ENCODE measurements around the gene WNK2.

Gene WNK2

DNA sequence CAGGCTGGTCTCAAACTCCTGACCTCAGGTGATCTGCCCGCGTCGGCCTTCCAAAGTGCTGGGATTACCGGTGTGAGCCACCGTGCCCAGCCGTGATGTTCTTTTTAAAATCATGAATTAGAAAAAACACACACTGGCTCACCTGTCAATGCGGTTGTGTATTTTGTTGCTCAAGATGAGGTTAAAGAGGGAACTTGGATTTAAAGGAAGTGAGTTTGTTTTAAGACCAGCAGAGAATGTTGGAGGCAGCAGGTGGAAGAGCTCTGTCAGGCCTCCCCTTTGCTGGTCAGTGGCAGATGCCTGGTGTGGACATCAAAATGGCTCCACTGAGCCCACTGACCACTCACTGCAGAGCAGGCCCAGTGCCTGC lies 38.9 kb downstream of the WNK2 start:
- Histone ChIP-seq H3K9ac (ENCODE audit: low read length) (no peak overlapping the region), H3K4me3 (ENCODE audit: low read length) (no peak overlapping the region), H3K27me3 (ENCODE audit: control insufficient read depth, insufficient read depth, low read length) (no peaks in the 10 kb centered on the region), H3K9me3 (ENCODE audit: control insufficient read depth, low read length) (no peaks in the 10 kb centered on the region), H3K4me1 (ENCODE audit: control insufficient read depth, insufficient read depth, low read length) (peaks cover 19% of the 10 kb centered on the region), H3K36me3 (ENCODE audit: control insufficient read depth, insufficient read depth, low read length) (no peaks in the 10 kb centered on the region)

DNA sequence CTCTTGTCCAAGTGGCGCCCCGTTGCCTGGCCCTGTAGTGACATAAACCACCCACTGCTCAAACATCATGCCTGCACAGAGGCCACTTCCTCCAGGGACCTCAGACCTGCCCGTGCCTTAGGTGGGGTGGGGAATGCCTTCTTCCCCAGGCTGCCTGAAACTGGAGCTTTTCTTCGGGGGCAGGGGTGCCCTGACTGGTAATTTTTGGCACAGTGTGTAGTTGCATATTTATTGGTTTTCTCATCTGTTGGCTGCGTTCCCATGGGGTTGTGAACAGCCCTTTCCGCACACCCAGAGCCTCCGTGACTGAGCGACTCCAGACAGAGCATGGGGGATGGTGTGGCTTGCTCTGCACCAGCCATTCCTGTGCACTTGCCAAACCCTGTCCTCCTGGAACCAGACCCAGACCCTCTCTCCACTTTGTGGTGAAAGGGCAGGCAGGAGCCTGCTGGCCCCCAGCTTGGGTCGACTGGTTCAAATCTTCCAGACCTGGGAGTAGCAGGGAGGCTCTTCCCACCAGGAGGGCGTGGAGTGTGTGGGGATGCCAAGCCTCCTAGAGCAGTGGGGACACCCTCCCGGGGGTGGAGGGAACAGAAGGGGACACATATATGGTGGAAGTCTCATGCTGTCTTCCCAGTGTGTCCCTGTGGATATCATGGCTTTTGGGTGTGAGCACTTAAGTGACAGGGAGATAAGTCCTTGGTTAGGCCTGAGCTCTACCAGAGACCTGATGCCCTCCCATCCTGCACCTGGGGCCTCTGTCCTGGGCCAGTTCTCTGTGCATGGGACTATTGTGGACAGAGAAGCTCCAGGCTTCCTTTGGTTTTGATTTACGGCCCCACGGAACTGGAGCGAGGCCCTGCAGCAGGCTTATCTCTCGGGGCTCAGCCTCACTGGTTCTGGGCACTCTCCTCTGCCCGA lies 39.6 kb downstream of the WNK2 start:
- Histone ChIP-seq H3K4me1 (ENCODE audit: control insufficient read depth, insufficient read depth, low read length) (peaks cover 25% of the 10 kb centered on the region), H3K4me3 (ENCODE audit: low read length) (no peak overlapping the region)

DNA sequence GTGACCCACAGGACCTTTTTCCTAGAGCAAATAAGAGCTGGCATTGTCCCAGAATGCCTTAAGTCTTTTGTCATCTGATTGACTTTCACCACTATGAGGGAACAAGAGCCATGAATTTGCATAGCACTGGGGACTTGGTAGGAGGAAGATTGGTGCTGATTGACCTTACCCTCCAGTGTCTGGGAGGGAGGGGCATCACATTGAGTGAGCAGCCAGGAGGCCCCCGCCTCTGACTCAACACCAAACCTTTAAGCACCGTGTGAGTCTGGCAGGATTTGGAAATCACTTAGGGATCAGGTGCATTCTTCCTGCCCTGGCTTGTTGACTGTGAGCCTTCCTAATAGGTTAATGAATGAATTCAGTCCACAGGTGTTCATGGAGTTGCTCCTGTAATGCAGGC lies 40.7 kb downstream of the WNK2 start:
- Histone ChIP-seq H3K27me3 (ENCODE audit: control insufficient read depth, insufficient read depth, low read length) (no peaks in the 10 kb centered on the region), H3K36me3 (ENCODE audit: control insufficient read depth, insufficient read depth, low read length) (no peaks in the 10 kb centered on the region), H3K4me3 (ENCODE audit: low read length) (no peak overlapping the region), H3K9me3 (ENCODE audit: control insufficient read depth, low read length) (no peaks in the 10 kb centered on the region), H3K4me1 (ENCODE audit: control insufficient read depth, insufficient read depth, low read length) (peaks cover 31% of the 10 kb centered on the region), H3K9ac (ENCODE audit: low read length) (no peak overlapping the region)

More for the DNA sequence above, 39.6 kb downstream of the WNK2 start:
- no peaks in the 10 kb centered on the region for H3K27me3 ChIP-seq (ENCODE audit: control insufficient read depth, insufficient read depth, low read length)
- no peak overlapping the region for H3K9ac ChIP-seq (ENCODE audit: low read length)
- H3K9me3 ChIP-seq (ENCODE audit: control insufficient read depth, low read length), result no peaks in the 10 kb centered on the region
- no peaks in the 10 kb centered on the region for H3K36me3 ChIP-seq (ENCODE audit: control insufficient read depth, insufficient read depth, low read length)

GRCh38 chr9:93225417-93225816 lies 41.5 kb downstream of the WNK2 start:
- Histone ChIP-seq H3K9me3 (ENCODE audit: control insufficient read depth, low read length) (no peaks in the 10 kb centered on the region), H3K9ac (ENCODE audit: low read length) (no peak overlapping the region), H3K4me1 (ENCODE audit: control insufficient read depth, insufficient read depth, low read length) (peaks cover 36% of the 10 kb centered on the region)

DNA sequence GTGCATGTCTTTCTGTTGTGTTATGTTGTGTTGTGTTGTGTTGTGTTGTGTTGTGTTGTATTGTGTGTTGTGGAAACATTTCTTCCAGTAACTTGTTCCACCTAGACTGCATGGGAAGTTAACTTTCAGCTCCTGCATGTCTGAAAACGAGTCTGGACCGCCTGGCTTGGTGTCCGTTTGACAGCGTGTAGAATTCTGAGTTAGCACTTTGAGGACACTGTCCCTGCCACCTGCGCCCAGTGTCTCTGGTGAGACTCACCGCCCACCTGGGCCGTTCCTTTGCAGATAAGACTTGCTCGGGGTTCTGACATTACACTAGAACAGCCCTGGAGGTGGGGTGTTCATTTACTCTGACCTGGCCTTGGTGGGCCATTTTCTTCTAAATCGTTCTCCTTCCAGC lies 42.0 kb downstream of the WNK2 start:
- Histone ChIP-seq H3K9me3 (ENCODE audit: control insufficient read depth, low read length) (no peaks in the 10 kb centered on the region), H3K9ac (ENCODE audit: low read length) (no peak overlapping the region), H3K36me3 (ENCODE audit: control insufficient read depth, insufficient read depth, low read length) (no peaks in the 10 kb centered on the region), H3K4me1 (ENCODE audit: control insufficient read depth, insufficient read depth, low read length) (peaks cover 41% of the 10 kb centered on the region), H3K4me3 (ENCODE audit: low read length) (no peak overlapping the region), H3K27me3 (ENCODE audit: control insufficient read depth, insufficient read depth, low read length) (no peaks in the 10 kb centered on the region)

More at GRCh38 chr9:93225417-93225816, 41.5 kb downstream of the WNK2 start:
- no peak overlapping the region for H3K4me3 ChIP-seq (ENCODE audit: low read length)
- H3K27me3 ChIP-seq (ENCODE audit: control insufficient read depth, insufficient read depth, low read length), result no peaks in the 10 kb centered on the region
- H3K36me3 ChIP-seq (ENCODE audit: control insufficient read depth, insufficient read depth, low read length), result no peaks in the 10 kb centered on the region

GRCh38 chr9:93226819-93227218 lies 42.9 kb downstream of the WNK2 start:
- Histone ChIP-seq H3K36me3 (ENCODE audit: control insufficient read depth, insufficient read depth, low read length) (no peaks in the 10 kb centered on the region), H3K4me1 (ENCODE audit: control insufficient read depth, insufficient read depth, low read length) (peaks cover 50% of the 10 kb centered on the region), H3K9ac (ENCODE audit: low read length) (no peak overlapping the region), H3K4me3 (ENCODE audit: low read length) (no peak overlapping the region), H3K9me3 (ENCODE audit: control insufficient read depth, low read length) (no peaks in the 10 kb centered on the region), H3K27me3 (ENCODE audit: control insufficient read depth, insufficient read depth, low read length) (no peaks in the 10 kb centered on the region)

- H3K4me1 ChIP-seq (ENCODE audit: control insufficient read depth, insufficient read depth, low read length), result peaks cover 59% of the 10 kb centered on the region
- no peaks in the 10 kb centered on the region for H3K27me3 ChIP-seq (ENCODE audit: control insufficient read depth, insufficient read depth, low read length)
- H3K4me3 ChIP-seq (ENCODE audit: low read length), result no peak overlapping the region
- H3K9ac ChIP-seq (ENCODE audit: low read length), result no peak overlapping the region
- H3K36me3 ChIP-seq (ENCODE audit: control insufficient read depth, insufficient read depth, low read length), result no peaks in the 10 kb centered on the region
- H3K9me3 ChIP-seq (ENCODE audit: control insufficient read depth, low read length), result no peaks in the 10 kb centered on the region
Measured at GRCh38 chr9:93228030-93228429, 44.1 kb downstream of the WNK2 start.

- Histone ChIP-seq H3K4me1 (ENCODE audit: control insufficient read depth, insufficient read depth, low read length) (peaks cover 54% of the 10 kb centered on the region), H3K27me3 (ENCODE audit: control insufficient read depth, insufficient read depth, low read length) (no peaks in the 10 kb centered on the region)
Measured at GRCh38 chr9:93228453-93228852, 44.5 kb downstream of the WNK2 start.

GRCh38 chr9:93229636-93230035 lies 45.7 kb downstream of the WNK2 start:
- no peaks in the 10 kb centered on the region for H3K9me3 ChIP-seq (ENCODE audit: control insufficient read depth, low read length)
- no peaks in the 10 kb centered on the region for H3K36me3 ChIP-seq (ENCODE audit: control insufficient read depth, insufficient read depth, low read length)
- no peaks in the 10 kb centered on the region for H3K27me3 ChIP-seq (ENCODE audit: control insufficient read depth, insufficient read depth, low read length)
- peaks cover 43% of the 10 kb centered on the region for H3K4me1 ChIP-seq (ENCODE audit: control insufficient read depth, insufficient read depth, low read length)
- H3K4me3 ChIP-seq (ENCODE audit: low read length), result no peak overlapping the region
- no peak overlapping the region for H3K9ac ChIP-seq (ENCODE audit: low read length)

More at GRCh38 chr9:93228453-93228852, 44.5 kb downstream of the WNK2 start:
- Histone ChIP-seq H3K36me3 (ENCODE audit: control insufficient read depth, insufficient read depth, low read length) (no peaks in the 10 kb centered on the region), H3K9ac (ENCODE audit: low read length) (no peak overlapping the region), H3K4me3 (ENCODE audit: low read length) (no peak overlapping the region), H3K9me3 (ENCODE audit: control insufficient read depth, low read length) (no peaks in the 10 kb centered on the region)

DNA sequence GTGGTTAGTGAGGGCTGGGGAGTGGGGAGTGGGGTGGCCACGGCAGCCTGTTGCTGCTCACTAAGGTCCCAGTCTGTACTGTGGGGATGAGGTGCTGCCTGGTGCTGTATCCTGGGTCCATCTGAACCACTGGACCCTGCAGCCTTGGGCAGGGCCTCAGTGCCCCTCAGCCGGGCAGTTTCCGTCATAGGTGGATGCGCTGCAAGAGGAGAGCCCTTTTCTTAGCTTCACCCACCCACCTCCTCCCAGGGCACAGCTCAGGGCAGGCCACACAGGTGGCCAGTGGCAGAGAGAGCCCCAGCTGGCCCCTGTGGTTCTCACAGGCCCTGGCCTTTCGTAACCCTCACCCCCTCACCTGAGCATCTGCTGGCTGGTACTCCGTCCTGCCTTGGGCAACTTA lies 46.2 kb downstream of the WNK2 start:
- Histone ChIP-seq H3K4me1 (ENCODE audit: control insufficient read depth, insufficient read depth, low read length) (peaks cover 47% of the 10 kb centered on the region), H3K27me3 (ENCODE audit: control insufficient read depth, insufficient read depth, low read length) (no peaks in the 10 kb centered on the region), H3K4me3 (ENCODE audit: low read length) (no peak overlapping the region), H3K9ac (ENCODE audit: low read length) (peak overlapping the region; percentile 24), H3K9me3 (ENCODE audit: control insufficient read depth, low read length) (no peaks in the 10 kb centered on the region), H3K36me3 (ENCODE audit: control insufficient read depth, insufficient read depth, low read length) (no peaks in the 10 kb centered on the region)

GRCh38 chr9:93230601-93231000 lies 46.7 kb downstream of the WNK2 start:
- Histone ChIP-seq H3K9me3 (ENCODE audit: control insufficient read depth, low read length) (no peaks in the 10 kb centered on the region), H3K36me3 (ENCODE audit: control insufficient read depth, insufficient read depth, low read length) (no peaks in the 10 kb centered on the region), H3K27me3 (ENCODE audit: control insufficient read depth, insufficient read depth, low read length) (no peaks in the 10 kb centered on the region), H3K4me1 (ENCODE audit: control insufficient read depth, insufficient read depth, low read length) (peaks cover 47% of the 10 kb centered on the region), H3K4me3 (ENCODE audit: low read length) (no peak overlapping the region), H3K9ac (ENCODE audit: low read length) (peak overlapping the region; percentile 24)

DNA sequence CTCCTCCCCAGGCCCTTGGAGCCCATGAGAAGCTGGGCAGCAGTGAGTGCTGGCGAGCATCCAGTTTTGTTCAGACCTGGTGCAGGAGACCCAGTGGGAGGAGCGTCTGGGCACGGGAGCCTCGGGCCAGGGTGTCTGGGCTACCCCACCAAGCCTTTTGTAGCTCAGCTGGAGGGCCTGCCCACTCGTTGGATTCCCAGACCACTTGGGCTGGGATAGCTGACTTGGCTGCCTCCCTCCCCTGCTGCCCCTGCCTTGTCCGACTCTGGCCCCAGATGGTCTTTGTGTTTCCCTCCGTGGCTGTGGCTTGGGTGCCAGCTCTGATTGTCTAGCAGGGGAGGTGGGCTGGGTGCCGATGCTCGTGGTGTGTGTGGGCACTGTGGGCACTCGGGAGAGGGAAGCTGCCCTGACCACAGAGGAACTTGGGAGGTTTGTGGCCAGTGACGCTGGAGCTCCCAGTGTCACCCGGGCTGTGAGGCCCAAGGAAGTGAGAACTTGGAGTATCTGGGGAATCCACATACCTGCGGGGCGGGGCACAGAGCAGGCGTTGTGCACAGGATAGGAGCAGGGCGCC lies 47.3 kb downstream of the WNK2 start:
- peak overlapping the region; percentile 14 for H3K9ac ChIP-seq (ENCODE audit: low read length)

More for the DNA sequence above, 47.3 kb downstream of the WNK2 start:
- no peaks in the 10 kb centered on the region for H3K27me3 ChIP-seq (ENCODE audit: control insufficient read depth, insufficient read depth, low read length)
- no peak overlapping the region for H3K4me3 ChIP-seq (ENCODE audit: low read length)
- no peaks in the 10 kb centered on the region for H3K9me3 ChIP-seq (ENCODE audit: control insufficient read depth, low read length)
- peaks cover 47% of the 10 kb centered on the region for H3K4me1 ChIP-seq (ENCODE audit: control insufficient read depth, insufficient read depth, low read length)
- H3K36me3 ChIP-seq (ENCODE audit: control insufficient read depth, insufficient read depth, low read length), result no peaks in the 10 kb centered on the region
